Activated T-helper 1 cell treated with anti-CD3 and anti-CD28 coated beads, Interleukin-2, amount 50 U/mL, for 16 hours (primary cell): ENCODE data around the gene IRF7.
"Not testable (repeated sequence)": the region's sequence is repeated elsewhere in the genome, so short reads cannot be mapped to it uniquely, and the experiment has no call there.

Experiments used
- DNase-seq, 2 donors: peaks; one replicate each; pipeline ENCODE4 v3.0.0-alpha.2; 2020; ENCODE audit warnings: low read depth in 1 of 2, low spot score in 1 of 2

The IRF7 gene

GRCh38 chr11:584287-584686 is 31.5 kb downstream of the IRF7 start:
- no peak for DNase-seq

GRCh38 chr11:581752-582151 is 34.0 kb downstream of the IRF7 start:
- no peak for DNase-seq

DNA sequence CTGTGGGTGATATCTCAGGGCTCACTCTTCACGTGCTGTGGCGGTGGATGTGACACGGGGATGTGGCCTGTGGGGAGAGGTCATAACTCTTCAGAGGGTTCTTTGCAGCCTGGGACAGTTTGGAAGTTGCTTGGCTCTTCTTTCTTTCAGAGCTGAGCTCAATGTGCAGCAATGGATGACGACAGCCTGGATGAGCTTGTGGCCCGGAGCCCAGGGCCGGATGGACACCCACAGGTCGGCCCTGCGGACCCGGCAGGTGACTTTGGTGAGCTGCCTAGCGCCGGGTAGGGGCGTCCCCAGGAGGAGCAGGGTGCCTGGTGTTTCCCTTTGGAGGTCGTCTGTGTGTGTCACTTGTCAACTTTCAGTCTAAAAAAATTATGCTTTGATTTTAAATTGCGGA is 34.4 kb downstream of the IRF7 start:
- no peak for DNase-seq

DNA sequence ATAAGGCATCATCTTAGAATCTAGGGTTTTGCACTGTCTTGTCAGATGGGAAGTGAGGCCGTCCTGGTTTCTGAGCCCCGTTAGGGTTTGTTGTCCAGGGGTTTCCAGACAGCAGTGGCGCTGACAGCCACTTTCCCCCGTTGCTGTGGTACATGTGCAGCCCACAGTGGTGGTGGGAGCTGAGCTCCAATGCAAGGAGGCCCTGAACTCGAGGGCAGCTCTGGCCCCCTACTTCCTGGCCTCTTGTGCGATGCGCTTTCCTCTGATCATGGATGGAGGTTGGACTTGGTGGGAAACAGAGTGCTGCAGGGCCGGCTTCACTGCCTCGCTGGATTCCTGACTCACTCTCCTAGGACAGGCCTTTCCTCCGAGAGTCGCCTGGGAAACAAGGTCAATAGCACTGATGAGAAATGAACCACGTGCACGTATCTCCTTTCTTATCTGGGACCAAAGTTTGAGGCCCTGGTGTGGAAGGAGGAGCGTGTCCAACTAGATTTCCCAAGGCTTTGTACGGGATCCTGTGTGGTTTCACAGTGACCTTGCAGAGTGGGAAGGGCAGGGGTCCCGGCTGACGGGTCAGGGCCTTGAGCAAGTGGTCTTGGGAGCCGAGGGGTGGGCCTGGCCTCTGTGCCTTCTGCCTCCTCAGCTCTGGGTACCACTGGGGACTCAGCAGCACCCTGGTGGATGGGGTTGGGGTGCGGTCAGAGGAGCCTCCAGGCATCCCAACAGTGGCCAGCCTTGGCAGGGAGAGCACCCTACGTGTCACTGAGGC is 35.7 kb downstream of the IRF7 start:
- DNase-seq = no peak

GRCh38 chr11:578276-579035 is 37.3 kb downstream of the IRF7 start:
- no peak for DNase-seq

- no peak for DNase-seq
These were observed 38.2 kb downstream of the IRF7 start for GRCh38 chr11:577611-577894.

GRCh38 chr11:576811-577610 is 38.7 kb downstream of the IRF7 start:
- DNase-seq = no peak

- DNase-seq = peak; percentile 91 to 94
These were observed 39.6 kb downstream of the IRF7 start, which contains the start of gene PHRF1 for GRCh38 chr11:575996-576768. Gene PHRF1, plus strand, starts transcription at chr11:576470. Its CDS starts 5,043 bp downstream, at chr11:581513.

- DNase-seq = no peak
These were observed 40.3 kb downstream of the IRF7 start for GRCh38 chr11:575313-575995.

GRCh38 chr11:574632-575312 is 41.0 kb downstream of the IRF7 start:
- no peak for DNase-seq

GRCh38 chr11:574031-574570 is 41.6 kb downstream of the IRF7 start:
- not testable (repeated sequence) for DNase-seq

GRCh38 chr11:573146-573759 is 42.5 kb downstream of the IRF7 start:
- no peak for DNase-seq

DNA sequence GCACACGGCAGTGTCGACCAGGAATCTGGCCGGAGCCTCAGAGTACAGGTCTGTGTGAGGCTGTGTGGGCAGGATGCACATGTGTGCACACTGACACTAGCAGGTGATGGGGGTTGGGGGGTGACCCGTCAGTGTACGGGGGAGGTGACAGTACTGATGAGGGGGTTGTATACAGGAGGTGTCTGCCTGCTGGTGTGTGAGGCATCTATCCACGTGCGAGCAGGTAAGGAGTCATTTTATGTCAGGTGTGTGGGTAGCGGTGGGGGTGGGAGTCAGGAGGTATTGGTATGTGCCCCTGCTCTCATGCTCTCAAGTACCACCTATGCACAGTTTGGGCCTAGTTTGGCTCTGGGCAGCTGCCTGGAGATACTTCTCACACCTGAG is 44.0 kb downstream of the IRF7 start:
- DNase-seq = no peak

GRCh38 chr11:569158-569885 is 46.4 kb downstream of the IRF7 start:
- no peak for DNase-seq

DNA sequence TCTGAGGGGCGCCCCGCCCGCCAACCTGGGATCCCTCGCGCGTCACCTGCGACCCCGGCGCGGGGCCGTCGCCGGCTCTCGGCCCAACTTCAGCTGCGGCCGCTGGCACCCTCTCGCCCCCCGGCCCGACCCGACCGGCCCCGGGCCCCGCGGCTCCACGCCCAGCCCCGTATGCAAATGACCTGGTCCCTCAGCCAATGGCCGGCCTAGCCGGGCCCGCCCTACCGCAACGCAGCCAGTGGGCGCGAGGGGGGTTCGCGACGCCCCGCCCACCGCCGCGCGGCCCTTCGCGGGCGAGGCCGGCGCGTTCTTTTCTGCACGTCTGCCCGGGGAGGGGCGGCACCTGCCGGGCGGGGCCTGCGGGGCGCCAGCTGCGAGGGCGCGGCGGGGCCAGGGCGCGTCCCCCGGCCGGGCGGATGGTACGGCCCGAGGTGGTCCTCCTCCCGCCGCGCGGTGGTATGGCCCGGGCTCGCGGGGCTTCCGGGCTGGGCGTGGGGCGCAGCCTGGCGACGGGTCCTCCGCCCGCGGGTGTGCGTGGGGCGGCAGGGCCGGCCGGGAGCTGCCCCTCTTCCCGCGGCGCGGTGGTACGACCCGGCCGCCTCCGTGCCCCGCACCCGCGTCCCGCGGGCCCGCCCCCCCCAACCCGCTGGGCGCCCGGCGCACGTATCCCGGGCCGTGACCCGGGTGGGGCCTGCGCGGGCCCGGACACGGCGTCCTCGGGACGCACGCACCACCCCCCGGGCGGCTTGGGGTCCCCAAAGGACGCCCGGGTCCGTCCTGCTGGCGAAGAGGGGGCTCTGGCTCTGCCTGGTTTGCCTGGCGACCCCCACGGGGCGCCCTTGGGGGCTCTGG is 47.2 kb downstream of the IRF7 start:
- DNase-seq = peak; percentile 73 to 88

DNA sequence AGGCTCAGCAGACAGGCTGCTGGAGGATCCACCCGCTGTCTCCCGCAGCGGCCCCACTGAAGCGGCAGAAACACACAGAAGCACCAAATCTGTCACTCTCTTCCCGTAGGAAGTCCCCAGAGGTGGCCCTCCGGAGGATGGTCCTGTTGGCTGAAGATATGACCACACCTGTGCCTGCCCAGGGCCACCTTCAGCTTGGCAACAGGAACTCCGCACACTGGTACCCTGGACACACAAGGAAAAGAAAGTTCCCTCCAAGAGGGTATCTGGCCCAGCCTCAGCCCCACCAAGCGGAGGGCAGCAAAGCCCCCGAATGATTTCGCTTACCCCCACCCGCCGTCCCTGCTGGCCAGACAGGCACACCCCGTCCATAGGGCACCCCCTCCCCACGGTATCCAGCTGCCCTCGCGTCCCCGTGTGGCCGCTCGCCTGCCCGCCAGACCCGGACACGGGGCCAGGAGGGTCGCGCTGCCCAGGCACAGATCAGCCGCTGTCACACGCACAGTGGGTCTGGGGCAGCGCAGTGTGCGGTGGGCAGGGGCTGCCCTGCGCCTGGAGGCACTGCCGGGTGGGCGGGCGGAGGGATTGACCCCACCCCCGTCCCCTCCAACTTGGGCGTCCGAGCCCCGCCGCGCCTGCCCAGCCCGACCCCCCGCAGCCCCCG is 48.0 kb downstream of the IRF7 start:
- no peak for DNase-seq

GRCh38 chr11:567011-567628 is 48.6 kb downstream of the IRF7 start:
- no peak for DNase-seq
